Fibroblast of the aortic adventitia (primary cell): Measurements from ENCODE around the gene LRRTM1. TPM values are rescaled to one million over a fixed set of nuclear protein-coding genes. Genes with fewer than 3 reads are reported as not detected.

ENCODE experiments used
- DNase-seq: peaks from one replicate; pipeline ENCODE4 v3.0.0-alpha.2; 2010; ENCODE audit warnings: low read depth
- H3K4me3 ChIP-seq: 2 replicates; pipeline ENCODE4 v1.5.1; 2011; ENCODE audit warnings: low read depth, mild to moderate bottlenecking, control low read depth, low read length, moderate library complexity
- total RNA-seq: library from RNA; depleted of rRNA; stranded (reverse); fragments of >200 nt; gene quantifications from 2 replicates; pipeline ENCODE4 v1.2.3, GENCODE V29; 2012; ENCODE audit warnings: low replicate concordance
- TF ChIP-seq, protein P1 (sequence below): IDR thresholded peaks from 2 replicates; pipeline ENCODE4 v1.5.1; 2011; ENCODE audit warnings: mild to moderate bottlenecking, low read length, control low read depth, inconsistent platforms; ENCODE audit not compliant: insufficient read depth

The LRRTM1 gene
- total RNA-seq, 1 donor = 0.09 TPM

DNA sequence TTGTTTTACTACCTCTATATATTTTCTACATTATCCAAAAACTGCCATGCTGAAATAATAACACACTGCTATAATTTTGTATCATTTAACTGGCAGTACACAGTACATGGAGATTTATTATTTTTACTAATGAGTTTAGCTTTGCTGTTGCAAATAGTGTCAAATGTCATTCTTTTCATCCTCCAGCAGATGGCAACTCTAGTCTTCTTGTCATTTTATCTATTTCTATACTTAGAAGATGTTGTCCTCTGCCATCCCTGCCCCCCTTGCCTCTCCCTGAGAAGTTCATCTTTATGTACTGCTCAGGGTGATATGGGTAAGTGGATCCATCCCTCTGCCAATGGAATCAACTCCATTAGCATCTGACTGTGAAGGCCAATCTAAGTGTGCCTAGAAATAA lies 21.7 kb upstream of the LRRTM1 start:
- H3K4me3 ChIP-seq = no peak overlapping the region
- TF ChIP-seq, protein P1, sequence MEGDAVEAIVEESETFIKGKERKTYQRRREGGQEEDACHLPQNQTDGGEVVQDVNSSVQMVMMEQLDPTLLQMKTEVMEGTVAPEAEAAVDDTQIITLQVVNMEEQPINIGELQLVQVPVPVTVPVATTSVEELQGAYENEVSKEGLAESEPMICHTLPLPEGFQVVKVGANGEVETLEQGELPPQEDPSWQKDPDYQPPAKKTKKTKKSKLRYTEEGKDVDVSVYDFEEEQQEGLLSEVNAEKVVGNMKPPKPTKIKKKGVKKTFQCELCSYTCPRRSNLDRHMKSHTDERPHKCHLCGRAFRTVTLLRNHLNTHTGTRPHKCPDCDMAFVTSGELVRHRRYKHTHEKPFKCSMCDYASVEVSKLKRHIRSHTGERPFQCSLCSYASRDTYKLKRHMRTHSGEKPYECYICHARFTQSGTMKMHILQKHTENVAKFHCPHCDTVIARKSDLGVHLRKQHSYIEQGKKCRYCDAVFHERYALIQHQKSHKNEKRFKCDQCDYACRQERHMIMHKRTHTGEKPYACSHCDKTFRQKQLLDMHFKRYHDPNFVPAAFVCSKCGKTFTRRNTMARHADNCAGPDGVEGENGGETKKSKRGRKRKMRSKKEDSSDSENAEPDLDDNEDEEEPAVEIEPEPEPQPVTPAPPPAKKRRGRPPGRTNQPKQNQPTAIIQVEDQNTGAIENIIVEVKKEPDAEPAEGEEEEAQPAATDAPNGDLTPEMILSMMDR = peak; percentile 40
- peak; percentile 44 for DNase-seq

DNA sequence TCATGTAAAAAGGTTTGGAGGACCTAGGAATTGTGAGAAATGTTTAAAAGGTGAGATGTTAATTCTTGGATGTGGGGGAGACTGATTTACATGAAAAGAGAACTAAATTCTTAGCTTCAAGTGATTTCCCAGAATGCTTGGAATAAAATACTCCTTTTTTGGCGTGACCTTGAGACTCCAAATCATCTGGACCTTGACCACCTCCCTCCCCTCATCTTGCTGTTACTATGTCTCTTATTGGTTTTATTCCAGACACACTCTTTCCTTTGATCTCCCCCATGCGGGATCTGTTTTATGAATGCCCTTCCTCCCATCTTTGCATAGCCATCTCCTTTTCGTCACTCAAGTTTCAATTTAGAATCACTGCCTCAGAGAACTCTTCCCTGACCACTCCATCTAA lies 20.0 kb upstream of the LRRTM1 start:
- no peak overlapping the region for H3K4me3 ChIP-seq
- TF ChIP-seq, protein P1 = no peak
- no peak for DNase-seq

DNA sequence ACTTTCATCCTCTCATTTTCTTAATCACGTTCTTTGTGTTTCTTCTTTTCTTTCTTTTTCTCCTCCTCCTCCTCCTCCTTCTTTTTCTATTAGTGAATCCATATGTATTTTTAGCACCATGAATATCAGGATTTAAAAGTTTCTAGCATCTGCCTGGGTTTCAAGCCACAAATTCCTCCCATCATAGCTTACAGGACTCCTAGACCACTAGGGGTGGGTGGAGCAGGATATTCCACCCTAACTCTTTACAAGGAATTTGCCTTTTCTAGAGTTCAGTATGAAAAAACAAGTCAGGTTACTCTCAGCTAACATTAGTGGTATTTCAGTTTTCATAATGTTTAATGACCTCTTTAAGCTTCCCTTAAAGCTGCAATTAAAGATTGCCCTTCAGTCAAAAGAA lies 19.1 kb upstream of the LRRTM1 start:
- H3K4me3 ChIP-seq = no peak overlapping the region
- no peak for DNase-seq
- TF ChIP-seq, protein P1 = no peak

DNA sequence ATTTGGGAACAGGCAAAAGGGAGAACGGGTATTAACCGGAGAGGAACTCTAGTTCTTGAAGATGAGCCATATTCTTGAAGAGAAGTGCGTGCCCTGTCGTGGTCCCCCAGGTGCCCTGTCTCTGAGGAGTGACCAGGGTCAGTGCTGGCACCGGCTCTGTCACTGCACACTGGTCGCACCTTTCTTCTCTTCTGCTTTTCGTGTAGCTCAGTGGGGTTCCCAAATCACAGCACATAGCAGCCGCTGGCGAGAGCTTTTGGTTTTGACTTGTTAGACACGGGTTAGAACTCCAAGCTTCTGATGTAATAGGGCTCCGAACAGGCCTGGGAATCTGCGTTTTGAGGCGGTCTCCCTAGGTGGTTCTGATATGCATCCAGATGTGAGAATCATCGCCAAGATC lies 18.4 kb upstream of the LRRTM1 start:
- DNase-seq = no peak
- TF ChIP-seq, protein P1 = no peak
- no peak overlapping the region for H3K4me3 ChIP-seq

DNA sequence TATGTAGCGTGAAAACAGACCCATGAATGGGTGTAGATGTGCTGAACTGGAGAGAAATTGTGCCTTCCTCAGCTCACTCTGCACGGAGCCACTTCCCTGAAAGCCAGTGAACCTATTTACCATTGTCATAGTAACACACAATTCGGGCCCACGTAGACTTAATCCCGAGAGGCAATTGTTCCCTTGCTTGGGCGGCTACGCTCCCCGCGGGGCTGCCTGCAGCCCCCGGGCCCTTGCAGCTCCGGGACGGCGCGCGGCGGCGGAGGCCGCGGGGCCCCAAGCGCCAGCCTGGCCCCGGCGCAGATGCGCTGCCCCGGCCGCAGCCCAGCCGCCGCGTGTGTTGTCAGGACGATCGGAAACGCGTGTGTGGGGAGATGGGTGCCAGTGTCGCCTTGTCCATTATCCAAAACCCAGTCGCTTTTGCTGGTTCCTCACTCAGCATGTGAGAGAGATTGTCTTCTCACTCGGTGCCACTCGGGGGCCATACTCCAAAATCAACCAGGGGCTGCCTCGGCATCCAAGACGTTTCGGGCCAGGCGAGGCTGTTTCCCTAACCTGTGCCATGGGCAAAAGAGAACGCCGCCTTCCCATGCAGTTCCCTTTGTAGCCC lies 17.9 kb upstream of the LRRTM1 start:
- TF ChIP-seq, protein P1 = no peak

DNA sequence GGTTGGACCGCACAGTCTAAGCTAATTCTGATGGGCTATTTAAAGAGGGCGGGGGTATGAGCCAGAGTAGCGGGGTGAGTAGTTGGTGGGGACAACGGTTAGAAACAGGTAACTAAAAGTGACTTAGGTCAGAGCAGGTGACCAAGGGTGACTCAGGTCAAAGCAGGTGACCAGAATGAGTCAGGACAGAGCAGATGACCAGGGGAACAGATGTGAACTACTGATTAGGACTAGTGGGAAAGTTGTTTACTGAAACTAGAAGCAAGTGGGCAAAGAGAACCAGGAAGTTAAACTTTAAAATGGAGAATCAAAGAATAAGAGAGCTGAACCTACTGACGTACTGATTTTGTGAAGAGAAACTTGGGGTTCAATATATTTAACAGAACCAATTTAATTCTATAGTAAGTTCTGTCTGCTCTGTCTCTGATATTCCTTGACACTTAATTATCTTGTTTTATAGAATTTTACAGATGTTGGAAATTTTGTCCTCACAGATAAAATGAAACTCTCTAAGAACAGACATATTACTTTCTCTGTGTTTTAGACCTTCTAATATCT lies 7.8 kb upstream of the LRRTM1 start:
- no peak for DNase-seq
- no peak overlapping the region for H3K4me3 ChIP-seq
- TF ChIP-seq, protein P1 = no peak

More for the DNA sequence above, 17.9 kb upstream of the LRRTM1 start:
- no peak for DNase-seq
- H3K4me3 ChIP-seq = no peak overlapping the region

DNA sequence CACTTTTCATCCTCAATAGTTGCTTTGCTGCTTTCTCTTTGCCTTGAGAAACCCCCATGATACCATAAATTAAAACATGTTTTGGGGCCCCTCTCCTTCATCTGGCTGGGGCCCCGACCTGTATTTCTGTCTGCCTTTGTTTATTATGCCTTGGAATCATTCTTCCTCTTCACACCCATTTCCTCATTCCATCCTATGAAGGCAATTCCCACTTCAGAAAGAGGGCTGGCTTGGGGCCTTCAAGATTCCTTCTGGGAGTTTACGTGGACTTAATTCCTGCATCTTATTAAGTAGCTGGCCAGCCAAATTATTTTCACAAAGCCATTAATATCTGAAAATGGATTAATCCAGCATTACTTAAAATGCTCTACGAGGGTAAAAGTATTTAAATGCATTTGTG lies 6.8 kb upstream of the LRRTM1 start:
- TF ChIP-seq, protein P1 = no peak
- H3K4me3 ChIP-seq = no peak overlapping the region
- no peak for DNase-seq
